OCI-LY7 (cell line): ENCODE results near the gene EBF3. TPM values are rescaled to one million over a fixed set of nuclear protein-coding genes. Genes with fewer than 3 reads are reported as not detected.

Experiments used
- BruUV-seq: library from RNA; stranded (reverse); fragments of 400-500 nt; replicated peaks from 2 replicates; lab custom pipeline; 2021; lab: Mats Ljungman, UMichigan
- CTCF ChIA-PET: fragments of 300-600 bp; sonication (Branson Sonifier 250); formaldehyde crosslinking; loops from one replicate; lab custom pipeline; 2022; ENCODE audit warnings: antibody characterized with exemption; ENCODE audit not compliant: unreplicated experiment; lab: Charles Lee
- POLR2A ChIA-PET: fragments of 300-600 bp; sonication (Branson Sonifier 250); formaldehyde crosslinking; loops from one replicate; lab custom pipeline; 2022; ENCODE audit warnings: antibody characterized with exemption; lab: Charles Lee
- DNase-seq: peaks from one replicate; pipeline ENCODE4 v3.0.0-alpha.2; 2015; ENCODE audit warnings: low spot score
- H2AFZ ChIP-seq: fragments of 200-600 bp; sonication (generic), shearing (Covaris generic); 2 replicates; pipeline ENCODE4 v1.6.1; 2014; ENCODE audit warnings: mild to moderate bottlenecking, antibody characterized with exemption, low read length, moderate library complexity
- H3K27ac ChIP-seq: fragments of 200-600 bp; sonication (generic); 2 replicates; pipeline ENCODE4 v1.5.1; 2014; ENCODE audit warnings: mixed run types, low read depth, mild to moderate bottlenecking, moderate library complexity, low read length, inconsistent platforms; ENCODE audit not compliant: poor library complexity, severe bottlenecking
- H3K36me3 ChIP-seq: fragments of 200-600 bp; sonication (generic); 2 replicates; pipeline ENCODE4 v1.6.1; 2014; ENCODE audit warnings: mild to moderate bottlenecking, antibody characterized with exemption, low read length, moderate library complexity, mixed read lengths; ENCODE audit not compliant: insufficient read depth
- H3K4me1 ChIP-seq: fragments of 200-600 bp; sonication (generic); 2 replicates; pipeline ENCODE4 v1.5.1; 2014; ENCODE audit warnings: mild to moderate bottlenecking, low read length; ENCODE audit not compliant: insufficient read depth, poor library complexity, severe bottlenecking
- H3K4me2 ChIP-seq: fragments of 200-600 bp; sonication (generic); 2 replicates; pipeline ENCODE4 v1.6.1; 2014; ENCODE audit warnings: mild to moderate bottlenecking, low read length
- H3K4me3 ChIP-seq: fragments of 200-600 bp; sonication (generic); 2 replicates; pipeline ENCODE4 v1.5.1; 2014; ENCODE audit warnings: mild to moderate bottlenecking, low read depth, low read length; ENCODE audit not compliant: poor library complexity, severe bottlenecking
- H3K79me2 ChIP-seq: fragments of 200-600 bp; sonication (generic); 2 replicates; pipeline ENCODE4 v1.6.1; 2016; ENCODE audit warnings: low read depth, mild to moderate bottlenecking, low read length, moderate library complexity, mixed read lengths; ENCODE audit not compliant: insufficient read depth
- H3K9me2 ChIP-seq: fragments of 200-600 bp; sonication (generic); 2 replicates; pipeline ENCODE4 v1.6.1; 2016; ENCODE audit warnings: mild to moderate bottlenecking, low read length, mixed read lengths; ENCODE audit not compliant: insufficient read depth
- H3K9me3 ChIP-seq: fragments of 200-600 bp; sonication (generic); 2 replicates; pipeline ENCODE4 v1.6.1; 2014; ENCODE audit warnings: mild to moderate bottlenecking, mixed run types, low read length, mixed read lengths
- H4K20me1 ChIP-seq: fragments of 200-600 bp; sonication (generic); 2 replicates; pipeline ENCODE4 v1.6.1; 2014; ENCODE audit warnings: mild to moderate bottlenecking, antibody characterized with exemption, low read length, moderate library complexity, mixed read lengths; ENCODE audit not compliant: insufficient read depth
- EZH2phosphoT487 ChIP-seq: fragments of 200-600 bp; sonication (generic); IDR thresholded peaks from 2 replicates; pipeline ENCODE4 v1.6.1; 2018; ENCODE audit warnings: low read depth, borderline replicate concordance, mild to moderate bottlenecking, mixed run types, antibody characterized with exemption, low read length, moderate library complexity, mixed read lengths
- intact Hi-C: fragments of 100-400 bp; cut with micrococcal nuclease; formaldehyde crosslinking; loops from one replicate; pipeline ENCODE4 v1.10.0; 2022; ENCODE audit not compliant: unreplicated experiment
- total RNA-seq, 2 experiments: library from RNA; depleted of rRNA in 1 of 2; stranded (reverse); fragments of >200 nt in 1 of 2; shearing (Covaris generic) in 1 of 2; gene quantifications; 2 replicates each; pipeline ENCODE4 v1.2.3, GENCODE V29; 2014 to 2022
- TF ChIP-seq, protein P1 (sequence below): fragments of 200-600 bp; sonication (generic); conservative IDR thresholded peaks from 2 replicates; pipeline ENCODE4 v1.5.1; 2014; ENCODE audit warnings: mild to moderate bottlenecking, antibody characterized with exemption, low read length, moderate library complexity, mixed read lengths

Gene EBF3
- total RNA-seq, 2 experiments from 2014 or later: not detected

DNA sequence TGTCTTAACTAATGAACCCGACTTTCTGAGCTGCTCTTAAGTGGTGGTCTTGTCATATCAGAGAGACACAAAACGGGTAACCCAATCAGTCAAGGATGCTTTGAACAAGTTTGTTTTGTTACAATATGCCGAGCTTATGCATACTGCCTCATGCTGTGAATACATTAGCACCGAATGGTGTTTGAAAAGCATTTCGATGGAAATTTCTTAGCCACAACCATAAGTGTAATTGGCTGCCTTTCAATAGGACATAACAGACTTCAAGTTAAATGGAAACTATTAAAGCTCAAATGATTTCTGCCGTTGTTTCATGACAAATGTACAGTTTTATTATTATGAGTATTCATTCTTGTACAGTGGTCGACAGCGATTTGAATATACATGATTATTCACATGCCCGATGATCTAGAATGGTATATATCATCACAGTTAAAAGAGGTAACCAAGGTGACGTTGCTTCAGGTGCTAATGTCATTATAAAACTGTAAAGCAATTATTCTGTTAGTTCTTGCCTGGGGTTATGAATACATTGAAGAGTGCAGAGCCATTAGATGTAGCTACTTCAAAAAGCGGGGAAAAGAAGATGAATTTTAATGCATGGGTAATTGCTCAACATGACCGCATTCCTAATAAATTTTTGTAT lies 118.8 kb downstream of the EBF3 start:
- intact Hi-C loops: no loop called here
- Histone ChIP-seq H3K9me3 (no peaks in the 10 kb centered on the region), H3K4me2 (no peak overlapping the region), H3K4me3 (no peak overlapping the region), H3K9me2 (no peaks in the 10 kb centered on the region), H3K79me2 (no peaks in the 10 kb centered on the region), H3K27ac (no peak overlapping the region), H3K36me3 (no peaks in the 10 kb centered on the region), H4K20me1 (no peaks in the 10 kb centered on the region), H3K4me1 (no peaks in the 10 kb centered on the region), H2AFZ (no peak overlapping the region)
- POLR2A ChIA-PET: interaction anchor here (0.5 to 0.9 kb wide), 2 partner anchors 9 to 512 kb away, joined by 3 read pairs; no protein-coding TSS in a partner anchor
- BruUV-seq: no TSS peak
- CTCF ChIA-PET: no interaction called here
- DNase-seq: no peak
- no peak for TF ChIP-seq EZH2phosphoT487
- TF ChIP-seq, protein P1, sequence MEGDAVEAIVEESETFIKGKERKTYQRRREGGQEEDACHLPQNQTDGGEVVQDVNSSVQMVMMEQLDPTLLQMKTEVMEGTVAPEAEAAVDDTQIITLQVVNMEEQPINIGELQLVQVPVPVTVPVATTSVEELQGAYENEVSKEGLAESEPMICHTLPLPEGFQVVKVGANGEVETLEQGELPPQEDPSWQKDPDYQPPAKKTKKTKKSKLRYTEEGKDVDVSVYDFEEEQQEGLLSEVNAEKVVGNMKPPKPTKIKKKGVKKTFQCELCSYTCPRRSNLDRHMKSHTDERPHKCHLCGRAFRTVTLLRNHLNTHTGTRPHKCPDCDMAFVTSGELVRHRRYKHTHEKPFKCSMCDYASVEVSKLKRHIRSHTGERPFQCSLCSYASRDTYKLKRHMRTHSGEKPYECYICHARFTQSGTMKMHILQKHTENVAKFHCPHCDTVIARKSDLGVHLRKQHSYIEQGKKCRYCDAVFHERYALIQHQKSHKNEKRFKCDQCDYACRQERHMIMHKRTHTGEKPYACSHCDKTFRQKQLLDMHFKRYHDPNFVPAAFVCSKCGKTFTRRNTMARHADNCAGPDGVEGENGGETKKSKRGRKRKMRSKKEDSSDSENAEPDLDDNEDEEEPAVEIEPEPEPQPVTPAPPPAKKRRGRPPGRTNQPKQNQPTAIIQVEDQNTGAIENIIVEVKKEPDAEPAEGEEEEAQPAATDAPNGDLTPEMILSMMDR: no peak

DNA sequence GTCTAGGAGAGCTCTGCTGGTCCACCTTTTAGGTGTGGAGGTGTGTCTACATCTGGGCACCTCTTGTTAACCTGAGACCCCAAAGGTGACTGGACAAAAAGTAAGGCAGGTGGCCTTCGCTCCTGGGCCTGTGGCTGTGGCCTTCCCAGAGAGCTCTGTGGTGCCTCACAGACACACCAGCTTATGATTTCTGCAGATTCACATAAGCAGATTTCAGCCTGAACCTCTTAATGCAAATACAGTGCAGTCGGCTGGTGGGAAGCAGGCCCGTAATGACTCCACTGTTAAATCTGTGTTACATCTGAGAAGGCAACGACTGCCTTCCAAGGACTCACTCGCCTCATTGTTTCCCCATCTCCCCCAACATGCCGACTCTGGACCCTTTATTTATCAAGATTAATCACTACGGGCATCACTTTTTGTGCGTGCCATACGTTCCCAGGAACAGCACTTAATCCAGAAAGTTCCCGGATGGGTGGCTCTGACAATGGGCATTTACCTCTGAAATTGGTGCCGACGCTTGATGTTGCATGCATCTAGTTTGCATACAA lies 119.8 kb downstream of the EBF3 start:
- no peaks in the 10 kb centered on the region for H3K4me1 ChIP-seq
- CTCF ChIA-PET: no interaction called here

More for the DNA sequence above, 119.8 kb downstream of the EBF3 start:
- POLR2A ChIA-PET: interaction anchor here (0.5 kb wide), 1 partner anchor 513 kb away, joined by 3 read pairs; no protein-coding TSS in a partner anchor
- DNase-seq: no peak
- Histone ChIP-seq H3K36me3 (no peaks in the 10 kb centered on the region), H3K79me2 (no peaks in the 10 kb centered on the region), H3K4me2 (no peak overlapping the region), H3K4me3 (no peak overlapping the region), H3K9me3 (no peaks in the 10 kb centered on the region), H2AFZ (no peak overlapping the region), H3K27ac (no peak overlapping the region), H4K20me1 (no peaks in the 10 kb centered on the region), H3K9me2 (no peaks in the 10 kb centered on the region)
- no TSS peak for BruUV-seq
- intact Hi-C loops: no loop called here
- TF ChIP-seq EZH2phosphoT487: no peak
- TF ChIP-seq, protein P1: no peak
